HepG2 (cell line): ENCODE results near the gene CASZ1. TPM values are rescaled to one million over a fixed set of nuclear protein-coding genes. Genes with fewer than 3 reads are reported as not detected.

Source experiments
- ATAC-seq: fragments of 200-7000 bp; cut with Tn5 transposase; 3 replicates; pipeline ENCODE4 v1.9.1; 2020; ENCODE audit warnings: mild to moderate bottlenecking, moderate library complexity
- BruUV-seq: library from RNA; stranded (reverse); fragments of 400-500 nt; replicated peaks from 2 replicates; lab custom pipeline; 2021; lab: Mats Ljungman, UMichigan
- CTCF ChIA-PET: fragments of 300-600 bp; formaldehyde crosslinking; extraction: SDS; loops from one replicate; lab custom pipeline; 2021; ENCODE audit warnings: low total read pairs, inconsistent platforms, low intra/inter-chr PET ratio; lab: Yijun Ruan, JAX
- POLR2A ChIA-PET: fragments of 350-600 bp; sonication (Branson Sonifier 250); formaldehyde crosslinking; loops from one replicate; lab custom pipeline; 2020; ENCODE audit warnings: antibody characterized with exemption, inconsistent platforms; lab: Yijun Ruan, JAX
- DNase-seq: peaks from one replicate; pipeline ENCODE4 v3.0.0-alpha.2; 2015; ENCODE audit warnings: low spot score
- FAIRE-seq: peaks from 3 replicates; lab custom pipeline; 2011; peaks lifted over from hg19 to GRCh38; lab: Jason Lieb, UNC
- H2AFZ ChIP-seq: one replicate; pipeline ENCODE4 v1.6.1; 2011; ENCODE audit warnings: low read length, inconsistent platforms
- H3K27ac ChIP-seq: fragments of 300-600 bp; 3 replicates; pipeline ENCODE4 v1.8.0; 2011; ENCODE audit warnings: mixed run types, mild to moderate bottlenecking, mixed read lengths, low read length, inconsistent platforms; ENCODE audit not compliant: insufficient read depth; ENCODE audit errors: extremely low read length
- H3K27me3 ChIP-seq, 2 experiments: fragments of 200-600 bp in 1 of 2; 2 replicates in 1 of 2; 3 replicates in 1 of 2; pipeline versions ENCODE4 v1.6.0 to v1.8.0; 2011; ENCODE audit warnings: low read length in 2 of 2, mild to moderate bottlenecking in 2 of 2, moderate library complexity in 2 of 2, inconsistent platforms in 1 of 2; ENCODE audit not compliant: insufficient read depth in 2 of 2, control insufficient read depth in 1 of 2
- H3K36me3 ChIP-seq, 2 experiments: fragments of 200-600 bp in 1 of 2; replicated peaks in 1 of 2; 2 replicates in 1 of 2; 3 replicates in 1 of 2; pipeline versions ENCODE4 v1.5.1 to v1.8.0; 2011; ENCODE audit warnings: low read length in 2 of 2, inconsistent platforms in 1 of 2; ENCODE audit not compliant: insufficient read depth in 2 of 2, control insufficient read depth in 1 of 2
- H3K4me1 ChIP-seq: 2 replicates; pipeline ENCODE4 v1.5.1; 2012; ENCODE audit warnings: low read length, inconsistent platforms; ENCODE audit not compliant: insufficient read depth
- H3K4me2 ChIP-seq: 2 replicates; pipeline ENCODE4 v1.6.0; 2011; ENCODE audit warnings: low read depth, low read length, inconsistent platforms
- H3K4me3 ChIP-seq, 3 experiments: fragments of 200-600 bp in 1 of 3; sonication (generic), shearing (Covaris generic) in 1 of 3; replicated peaks in 1 of 3; 2 replicates each; pipeline ENCODE4 v1.5.1; 2011 to 2016; ENCODE audit warnings: low read length in 3 of 3, inconsistent platforms in 2 of 3, low read depth in 2 of 3, mild to moderate bottlenecking in 2 of 3, control low read depth in 1 of 3, mixed read lengths in 1 of 3; ENCODE audit not compliant: insufficient read depth in 1 of 3
- H3K79me2 ChIP-seq: one replicate; pipeline ENCODE4 v1.6.1; 2011; ENCODE audit warnings: low read length, inconsistent platforms; ENCODE audit not compliant: insufficient read depth
- H3K9ac ChIP-seq: 2 replicates; pipeline ENCODE4 v1.6.0; 2011; ENCODE audit warnings: mild to moderate bottlenecking, low read depth, low read length, inconsistent platforms; ENCODE audit not compliant: insufficient read depth
- H3K9me3 ChIP-seq: 2 replicates; pipeline ENCODE4 v1.5.1; 2012; ENCODE audit warnings: mild to moderate bottlenecking, low read length
- H4K20me1 ChIP-seq: 2 replicates; pipeline ENCODE4 v1.6.0; 2011; ENCODE audit warnings: inconsistent platforms, mild to moderate bottlenecking, low read length, moderate library complexity; ENCODE audit not compliant: insufficient read depth
- AFF4 ChIP-seq: sonication (generic); formaldehyde crosslinking; IDR thresholded peaks from 2 replicates; pipeline ENCODE4 v1.4.0; 2020; ENCODE audit warnings: missing genetic modification reagents
- CREM ChIP-seq, 2 experiments: sonication (generic) in 1 of 2; formaldehyde crosslinking in 1 of 2; IDR thresholded peaks; 2 replicates each; pipeline versions ENCODE4 v1.4.0 to v1.6.1; 2016 to 2020; ENCODE audit warnings: antibody characterized with exemption in 1 of 2, mild to moderate bottlenecking in 1 of 2, missing genetic modification reagents in 1 of 2
- NFYB ChIP-seq: sonication (generic); formaldehyde crosslinking; IDR thresholded peaks from 2 replicates; pipeline ENCODE4 v1.4.0; 2020; ENCODE audit warnings: missing genetic modification reagents
- RORA ChIP-seq: sonication (generic); formaldehyde crosslinking; IDR thresholded peaks from 2 replicates; pipeline ENCODE4 v1.5.0; 2020; ENCODE audit warnings: mild to moderate bottlenecking, missing genetic modification reagents, moderate library complexity
- TSC22D2 ChIP-seq: sonication (generic); formaldehyde crosslinking; IDR thresholded peaks from 2 replicates; pipeline ENCODE4 v1.5.1; 2020; ENCODE audit warnings: missing genetic modification reagents, mild to moderate bottlenecking, borderline replicate concordance
- ZBTB7A ChIP-seq: sonication (generic); formaldehyde crosslinking; IDR thresholded peaks from 2 replicates; pipeline ENCODE4 v1.8.0; 2022; ENCODE audit warnings: mild to moderate bottlenecking, missing genetic modification reagents
- ZFP41 ChIP-seq: sonication (generic); formaldehyde crosslinking; IDR thresholded peaks from 2 replicates; pipeline ENCODE4 v1.4.0; 2020; ENCODE audit warnings: mild to moderate bottlenecking, missing genetic modification reagents, borderline replicate concordance
- ZFX ChIP-seq: sonication (generic); formaldehyde crosslinking; IDR thresholded peaks from 2 replicates; pipeline ENCODE4 v1.4.0; 2020; ENCODE audit warnings: mild to moderate bottlenecking, low read depth, missing genetic modification reagents, moderate library complexity
- ZNF24 ChIP-seq: fragments of 450-650 bp; IDR thresholded peaks from 2 replicates; pipeline ENCODE4 v1.6.1; 2017; ENCODE audit warnings: antibody characterized with exemption, mild to moderate bottlenecking
- ZNF362 ChIP-seq: sonication (generic); formaldehyde crosslinking; IDR thresholded peaks from 2 replicates; pipeline ENCODE4 v1.4.0; 2020; ENCODE audit warnings: missing genetic modification reagents, mild to moderate bottlenecking, borderline replicate concordance
- ZNF614 ChIP-seq: IDR thresholded peaks from 2 replicates; pipeline ENCODE4 v1.6.1; 2018; ENCODE audit warnings: missing biosample characterization, missing genetic modification reagents, inconsistent platforms, borderline replicate concordance
- ZNF839 ChIP-seq: sonication (generic); formaldehyde crosslinking; IDR thresholded peaks from 2 replicates; pipeline ENCODE4 v1.4.0; 2020; ENCODE audit warnings: missing genetic modification reagents, mild to moderate bottlenecking, borderline replicate concordance
- WGBS: methylation state at CpG from one replicate; pipeline ENCODE4 v1.1.6; 2017; ENCODE audit warnings: low lambda C conversion rate; 5-methylcytosine and 5-hydroxymethylcytosine counted together
- in situ Hi-C: cut with HindIII; loops from 2 replicates; pipeline ENCODE4 v1.10.0; 2017; ENCODE audit warnings: low pct_unique_long_range_greater_than_20kb; ENCODE audit not compliant: extremely low pct_ligation_motif_present
- intact Hi-C: fragments of 100-400 bp; cut with micrococcal nuclease; formaldehyde crosslinking; loops from one replicate; pipeline ENCODE4 v1.10.0; 2022; ENCODE audit not compliant: unreplicated experiment
- polyA plus RNA-seq, 8 experiments: library from polyadenylated mRNA; depleted of rRNA in 3 of 8; stranded (reverse) in 7 of 8; unstranded in 1 of 8; fragments of >200 nt; fragmentation: Illumina TruSeq in 4 of 8; extraction: Trizol in 4 of 8; gene quantifications; 2 replicates each; pipeline versions ENCODE4 v1.2.1 to v1.2.3, GENCODE V29; 2011 to 2016; ENCODE audit warnings: low read depth in 4 of 8, missing spikeins in 1 of 8, mixed read lengths in 1 of 8; ENCODE audit not compliant: insufficient read depth in 1 of 8
- total RNA-seq, 5 experiments: library from RNA; depleted of rRNA; stranded (reverse); fragments of >200 nt; fragmentation: Illumina TruSeq; extraction: Trizol; gene quantifications; 2 replicates each; pipeline ENCODE4 v1.2.3, GENCODE V29; 2016; ENCODE audit warnings: low read depth in 1 of 5

CASZ1 gene
- total and polyA plus RNA-seq, 2 of the 13 experiments (the other 11 are each of a cell fraction or from before 2014, with no cell fraction given): 1.9 to 3.7 TPM

GRCh38 chr1:10698726-10699469 lies 97.5 kb downstream of the CASZ1 start:
- H3K4me3 ChIP-seq: no peak overlapping the region
- in situ Hi-C loops: loop anchor here (10.0 kb wide), 1 partner anchor 166 kb away; no protein-coding TSS in a partner anchor
- no peak overlapping the region for H3K4me2 ChIP-seq
- ATAC-seq (no peak), FAIRE-seq (no peak), DNase-seq (no peak)
- H4K20me1 ChIP-seq: no peaks in the 10 kb centered on the region
- CTCF ChIA-PET: no interaction called here
- no peaks in the 10 kb centered on the region for H3K9me3 ChIP-seq
- intact Hi-C loops: no loop called here
- TF ChIP-seq CREM (IDR thresholded peaks at IDR 0.05): no peak
- no peak for TF ChIP-seq CREM (CRISPR knock-in tag; IDR thresholded peaks at IDR 0.05)
- no peak for TF ChIP-seq ZNF362 (CRISPR knock-in tag)
- TF ChIP-seq NFYB (CRISPR knock-in tag): no peak
- TF ChIP-seq RORA (CRISPR knock-in tag): no peak
- no peak for TF ChIP-seq ZNF24
- H3K9ac ChIP-seq: no peak overlapping the region
- H3K4me1 ChIP-seq: peaks cover 5% of the 10 kb centered on the region
- no peak overlapping the region for H3K27ac ChIP-seq
- no peaks in the 10 kb centered on the region for H3K79me2 ChIP-seq
- peaks cover 3 to 53% of the 10 kb centered on the region in 2 experiments; a peak in 4 of 5 replicates for H3K27me3 ChIP-seq
- no TSS peak for BruUV-seq
- POLR2A ChIA-PET: no interaction called here
- H3K36me3 ChIP-seq: no peaks in the 10 kb centered on the region
- no peak overlapping the region for H2AFZ ChIP-seq
- WGBS: 54% methylated on average over 6 of the region's 14 CpGs

GRCh38 chr1:10697621-10698160 lies 98.8 kb downstream of the CASZ1 start:
- peaks cover 8% of the 10 kb centered on the region for H3K4me1 ChIP-seq
- BruUV-seq: no TSS peak
- in situ Hi-C loops: loop anchor here (10.0 kb wide), 1 partner anchor 167 kb away; no protein-coding TSS in a partner anchor
- POLR2A ChIA-PET: no interaction called here
- H3K9me3 ChIP-seq: no peaks in the 10 kb centered on the region
- CTCF ChIA-PET: no interaction called here
- WGBS: 68% methylated on average over 25 of the region's 25 CpGs
- no peak for FAIRE-seq
- peaks cover 2 to 41% of the 10 kb centered on the region in 2 experiments; a peak in 4 of 5 replicates for H3K27me3 ChIP-seq
- H2AFZ ChIP-seq: no peak overlapping the region
- H3K4me3 ChIP-seq: no peak overlapping the region
- intact Hi-C loops: no loop called here
- no peaks in the 10 kb centered on the region for H4K20me1 ChIP-seq
- no peak overlapping the region for H3K27ac ChIP-seq
- no peak for ATAC-seq
- no peak for DNase-seq
- no peaks in the 10 kb centered on the region for H3K36me3 ChIP-seq
- no peaks in the 10 kb centered on the region for H3K79me2 ChIP-seq
- H3K9ac ChIP-seq: no peak overlapping the region
- H3K4me2 ChIP-seq: no peak overlapping the region
- no peak for TF ChIP-seq ZFP41 (CRISPR knock-in tag)
- TF ChIP-seq ZNF839 (CRISPR knock-in tag): no peak
- no peak for TF ChIP-seq TSC22D2 (CRISPR knock-in tag)
- TF ChIP-seq ZBTB7A: no peak
- no peak for TF ChIP-seq AFF4 (CRISPR knock-in tag)
- no peak for TF ChIP-seq ZFX (CRISPR knock-in tag)
- no peak for TF ChIP-seq ZNF614 (CRISPR knock-in tag)
